Prostate gland (tissue), 2 donors: ENCODE measurements around the gene MARCOL. TPM values are rescaled to one million over a fixed set of nuclear protein-coding genes. Genes with fewer than 3 reads are reported as not detected.

ENCODE experiments used
- DNase-seq: peaks from one replicate; pipeline ENCODE4 v3.0.0-alpha.2; 2019; ENCODE audit warnings: low spot score
- H3K27ac ChIP-seq, 2 donors: fragments of 200-600 bp; sonication (generic); 2 replicates each; pipeline ENCODE4 v1.5.1; 2017 to 2019
- H3K27me3 ChIP-seq: fragments of 200-600 bp; sonication (generic); replicated peaks from 2 replicates; pipeline ENCODE4 v1.5.1; 2019; ENCODE audit not compliant: insufficient read depth
- H3K36me3 ChIP-seq, 2 donors: fragments of 200-600 bp; sonication (generic); 1 replicate in 1 of 2; 2 replicates in 1 of 2; pipeline versions ENCODE4 v1.5.1 to v1.8.1; 2017 to 2019
- H3K4me1 ChIP-seq: fragments of 200-600 bp; sonication (generic); replicated peaks from 2 replicates; pipeline ENCODE4 v1.5.1; 2019
- H3K4me3 ChIP-seq, 2 donors: fragments of 200-600 bp; sonication (generic); 2 replicates each; pipeline ENCODE4 v1.5.1; 2017 to 2019
- H3K9me3 ChIP-seq: fragments of 200-600 bp; sonication (generic); 2 replicates; pipeline ENCODE4 v1.5.1; 2017
- POLR2A ChIP-seq: fragments of 450-650 bp; IDR thresholded peaks from one replicate; pipeline ENCODE4 v1.6.1; 2016; ENCODE audit warnings: antibody characterized with exemption, mild to moderate bottlenecking
- POLR2AphosphoS5 ChIP-seq: sonication (generic); formaldehyde crosslinking; IDR thresholded peaks from one replicate; pipeline ENCODE4 v1.6.1; 2017; ENCODE audit warnings: antibody characterized with exemption
- WGBS: methylation state at CpG from one replicate; pipeline ENCODE4 v1.1.5; 2018; 5-methylcytosine and 5-hydroxymethylcytosine counted together
- intact Hi-C: fragments of 100-400 bp; cut with DNase I; formaldehyde crosslinking; loops from one replicate; pipeline ENCODE4 v1.14.2; 2022
- total RNA-seq, 2 donors: library from RNA; depleted of rRNA; stranded (reverse); fragments of >200 nt; gene quantifications; one replicate each; pipeline ENCODE4 v1.1.0, GENCODE V29; 2016
- TF ChIP-seq, protein P1 (sequence below), 4 experiments: fragments of 200-600 bp in 2 of 4; fragments of 450-650 bp in 2 of 4; sonication (generic) in 2 of 4; IDR thresholded peaks; 1 replicate in 3 of 4; 2 replicates in 1 of 4; pipeline ENCODE4 v1.5.1; 2016 to 2019; ENCODE audit warnings: antibody characterized with exemption in 4 of 4, mild to moderate bottlenecking in 2 of 4, moderate library complexity in 2 of 4

MARCOL gene
- total RNA-seq, 2 donors from 2014 or later, result not detected

DNA sequence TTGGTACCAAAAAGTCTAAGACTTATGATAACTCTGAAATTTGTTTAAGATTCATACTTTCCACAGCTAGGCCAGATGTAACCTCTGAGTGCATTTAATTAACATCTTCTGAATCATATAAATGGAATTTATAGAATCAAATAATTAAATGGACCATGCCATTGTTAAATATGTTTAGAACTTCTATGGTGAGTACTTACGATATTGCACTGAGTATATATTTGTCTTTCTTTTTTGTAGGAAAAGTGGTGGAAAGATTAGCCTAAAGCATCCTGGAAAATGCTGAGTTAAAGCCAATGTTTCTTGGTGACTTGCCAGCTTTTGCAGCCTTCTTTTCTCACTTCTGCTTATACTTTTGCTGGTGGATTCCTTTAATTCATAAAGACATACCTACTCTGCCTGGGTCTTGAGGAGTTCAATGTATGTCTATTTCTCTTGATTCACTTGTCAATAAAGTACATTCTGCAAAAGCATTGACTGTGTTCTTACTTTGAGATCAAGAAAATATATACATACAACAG lies 23.6 kb upstream of the MARCOL start:
- no peak overlapping the region for H3K27ac ChIP-seq
- no peak for DNase-seq
- no peak overlapping the region for H3K4me3 ChIP-seq
- H3K36me3 ChIP-seq, result no peaks in the 10 kb centered on the region
- no peaks in the 10 kb centered on the region for H3K27me3 ChIP-seq
- WGBS, result 75% methylated on average over 1 of the region's 1 CpG
- intact Hi-C loops, result no loop called here
- TF ChIP-seq, protein P1, sequence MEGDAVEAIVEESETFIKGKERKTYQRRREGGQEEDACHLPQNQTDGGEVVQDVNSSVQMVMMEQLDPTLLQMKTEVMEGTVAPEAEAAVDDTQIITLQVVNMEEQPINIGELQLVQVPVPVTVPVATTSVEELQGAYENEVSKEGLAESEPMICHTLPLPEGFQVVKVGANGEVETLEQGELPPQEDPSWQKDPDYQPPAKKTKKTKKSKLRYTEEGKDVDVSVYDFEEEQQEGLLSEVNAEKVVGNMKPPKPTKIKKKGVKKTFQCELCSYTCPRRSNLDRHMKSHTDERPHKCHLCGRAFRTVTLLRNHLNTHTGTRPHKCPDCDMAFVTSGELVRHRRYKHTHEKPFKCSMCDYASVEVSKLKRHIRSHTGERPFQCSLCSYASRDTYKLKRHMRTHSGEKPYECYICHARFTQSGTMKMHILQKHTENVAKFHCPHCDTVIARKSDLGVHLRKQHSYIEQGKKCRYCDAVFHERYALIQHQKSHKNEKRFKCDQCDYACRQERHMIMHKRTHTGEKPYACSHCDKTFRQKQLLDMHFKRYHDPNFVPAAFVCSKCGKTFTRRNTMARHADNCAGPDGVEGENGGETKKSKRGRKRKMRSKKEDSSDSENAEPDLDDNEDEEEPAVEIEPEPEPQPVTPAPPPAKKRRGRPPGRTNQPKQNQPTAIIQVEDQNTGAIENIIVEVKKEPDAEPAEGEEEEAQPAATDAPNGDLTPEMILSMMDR (IDR thresholded peaks at IDR 0.05), result no peak
- no peak for TF ChIP-seq POLR2AphosphoS5
- TF ChIP-seq POLR2A, result no peak
- no peaks in the 10 kb centered on the region for H3K9me3 ChIP-seq
- no peaks in the 10 kb centered on the region for H3K4me1 ChIP-seq

DNA sequence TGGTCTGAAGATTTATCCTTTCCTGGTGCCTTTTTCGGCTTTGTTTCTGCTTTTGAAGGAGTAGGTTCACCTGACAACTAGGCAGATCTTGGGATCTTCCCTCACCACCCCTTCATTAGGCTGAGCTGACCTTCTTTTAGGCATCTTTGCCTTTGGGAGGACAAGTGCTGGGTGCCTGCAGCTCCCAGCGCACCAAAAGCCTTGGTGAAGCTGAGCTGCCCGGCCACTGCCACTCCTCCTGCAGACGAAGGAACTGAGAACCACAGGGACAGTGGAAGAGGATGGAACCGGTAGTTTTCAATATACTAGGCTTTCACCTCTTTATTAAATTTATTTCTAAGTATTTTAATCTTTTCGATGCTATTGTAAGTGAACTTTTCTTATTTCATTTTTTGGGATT lies 16.8 kb upstream of the MARCOL start:
- no peak overlapping the region for H3K4me3 ChIP-seq
- intact Hi-C loops, result no loop called here
- no peaks in the 10 kb centered on the region for H3K9me3 ChIP-seq
- no peaks in the 10 kb centered on the region for H3K4me1 ChIP-seq
- DNase-seq, result no peak
- no peaks in the 10 kb centered on the region for H3K36me3 ChIP-seq
- no peaks in the 10 kb centered on the region for H3K27me3 ChIP-seq
- H3K27ac ChIP-seq, result no peak overlapping the region
- WGBS, result 90% methylated on average over 6 of the region's 6 CpGs
- no peak for TF ChIP-seq POLR2AphosphoS5
- TF ChIP-seq POLR2A, result no peak
- TF ChIP-seq, protein P1 (IDR thresholded peaks at IDR 0.05), result no peak

DNA sequence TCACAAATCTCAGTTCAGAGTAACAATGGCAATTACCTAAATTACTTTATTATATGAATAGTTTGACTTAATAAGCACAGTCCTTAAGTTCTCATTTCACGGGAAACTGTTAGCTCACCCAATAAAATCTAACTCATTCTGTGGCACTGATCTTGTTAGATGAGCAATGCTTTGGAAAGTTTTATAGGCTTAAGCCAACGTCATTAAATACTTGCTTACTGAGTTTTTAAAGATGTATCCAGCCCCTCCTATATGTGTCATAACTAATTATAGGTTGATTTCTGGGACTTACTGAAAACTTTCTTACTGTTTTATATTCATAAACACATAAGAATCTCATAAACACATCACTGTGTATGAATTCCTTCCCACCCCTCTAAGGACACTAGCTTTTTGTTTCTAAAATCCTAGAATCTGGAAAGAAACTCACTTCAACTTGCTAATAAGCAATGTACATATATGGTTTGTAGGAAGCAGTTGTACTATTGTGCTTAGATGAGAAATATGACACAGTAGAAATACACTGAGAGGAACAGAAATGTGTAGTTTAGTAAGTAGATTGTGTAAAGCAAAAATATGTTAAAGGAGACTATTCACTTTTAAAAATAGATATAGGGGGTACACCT lies 14.1 kb upstream of the MARCOL start:
- 9% methylated on average over 2 of the region's 2 CpGs for WGBS
- H3K36me3 ChIP-seq, result no peaks in the 10 kb centered on the region
- intact Hi-C loops, result no loop called here
- no peak overlapping the region for H3K4me3 ChIP-seq
- no peak for TF ChIP-seq POLR2AphosphoS5
- no peak for TF ChIP-seq POLR2A
- TF ChIP-seq, protein P1 (IDR thresholded peaks at IDR 0.05), result no peak
- no peak for DNase-seq
- H3K4me1 ChIP-seq, result no peaks in the 10 kb centered on the region
- H3K9me3 ChIP-seq, result no peaks in the 10 kb centered on the region
- no peak overlapping the region for H3K27ac ChIP-seq
- H3K27me3 ChIP-seq, result no peaks in the 10 kb centered on the region

DNA sequence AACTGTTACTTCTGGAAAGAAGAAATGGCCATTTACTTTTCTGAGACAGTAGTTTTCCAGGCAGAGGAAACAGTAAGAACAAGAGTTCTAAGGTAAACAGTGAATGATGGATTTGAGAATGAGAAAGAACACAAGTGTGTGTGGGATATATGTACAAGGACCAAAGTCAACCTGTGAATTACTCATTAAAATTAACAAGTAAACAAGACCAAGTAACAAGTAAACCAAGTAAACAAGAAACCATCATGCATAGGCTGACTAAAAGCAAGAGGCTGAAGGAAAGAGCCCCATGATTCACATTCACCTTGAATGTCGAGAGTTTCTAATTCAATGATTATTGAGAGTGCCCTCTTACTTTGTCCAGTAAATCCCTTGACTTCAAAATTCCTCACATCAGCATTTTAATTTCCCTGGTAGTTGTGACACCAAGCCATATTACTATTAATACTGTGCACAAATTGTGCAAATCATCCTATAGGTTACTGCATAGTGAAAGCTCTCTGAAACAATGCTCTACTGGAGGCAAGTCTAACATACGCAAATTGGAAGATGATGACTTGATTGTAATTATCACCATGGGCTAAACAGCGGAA lies 9.8 kb upstream of the MARCOL start:
- Histone ChIP-seq H3K27me3 (no peaks in the 10 kb centered on the region), H3K36me3 (no peaks in the 10 kb centered on the region), H3K9me3 (no peaks in the 10 kb centered on the region), H3K4me1 (no peaks in the 10 kb centered on the region), H3K4me3 (no peak overlapping the region), H3K27ac (no peak overlapping the region)
- no peak for TF ChIP-seq POLR2AphosphoS5
- TF ChIP-seq POLR2A, result no peak
- TF ChIP-seq, protein P1 (IDR thresholded peaks at IDR 0.05), result no peak
- intact Hi-C loops, result no loop called here
- no peak for DNase-seq
- 93% methylated on average over 3 of the region's 3 CpGs for WGBS

DNA sequence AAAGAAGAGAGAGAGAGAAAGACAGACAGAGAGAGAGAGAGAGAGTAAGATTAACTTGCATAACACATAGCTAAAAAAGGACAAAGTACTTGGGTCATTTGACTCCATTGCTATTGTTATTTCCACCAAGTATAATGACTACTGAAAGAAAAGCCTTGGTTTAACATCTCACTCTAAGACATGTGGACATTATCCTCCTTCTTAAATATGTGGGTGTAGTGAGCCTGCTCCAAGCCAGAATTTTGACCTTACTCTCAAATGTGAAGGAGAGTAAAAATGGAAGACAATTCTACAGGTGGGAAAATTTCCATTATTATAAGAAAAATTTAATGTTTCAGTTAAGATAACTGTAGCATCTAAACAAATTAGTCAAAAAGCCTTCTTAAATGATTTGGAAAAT lies 8.5 kb upstream of the MARCOL start:
- Histone ChIP-seq H3K36me3 (no peaks in the 10 kb centered on the region), H3K27me3 (no peaks in the 10 kb centered on the region), H3K9me3 (no peaks in the 10 kb centered on the region), H3K27ac (no peak overlapping the region), H3K4me3 (no peak overlapping the region), H3K4me1 (no peaks in the 10 kb centered on the region)
- TF ChIP-seq, protein P1 (IDR thresholded peaks at IDR 0.05), result no peak
- TF ChIP-seq POLR2AphosphoS5, result no peak
- TF ChIP-seq POLR2A, result no peak
- DNase-seq, result no peak
- intact Hi-C loops, result no loop called here
